IgD-negative memory B cell (primary cell): ENCODE data around the gene LOC128125822.
"Not testable (repeated sequence)": the region's sequence is repeated elsewhere in the genome, so short reads cannot be mapped to it uniquely, and the experiment has no call there.

Experiments
- H3K27ac Mint-ChIP-seq, 3 donors: one replicate each; pipeline ENCODE4 v1.8.0; 2020 to 2022; ENCODE audit warnings: mild to moderate bottlenecking in 3 of 3, mixed read lengths in 3 of 3, moderate library complexity in 1 of 3
- H3K27me3 Mint-ChIP-seq: one replicate; pipeline ENCODE4 v1.8.0; 2021; ENCODE audit warnings: mixed read lengths
- H3K36me3 Mint-ChIP-seq: one replicate; pipeline ENCODE4 v1.8.0; 2020; ENCODE audit warnings: mild to moderate bottlenecking, mixed read lengths
- H3K4me1 Mint-ChIP-seq, 3 donors: one replicate each; pipeline ENCODE4 v1.8.0; 2020 to 2022; ENCODE audit warnings: mixed read lengths in 3 of 3, mild to moderate bottlenecking in 1 of 3
- H3K4me3 Mint-ChIP-seq, 4 donors: one replicate each; pipeline ENCODE4 v1.8.0; 2020 to 2022; ENCODE audit warnings: mild to moderate bottlenecking in 4 of 4, mixed read lengths in 4 of 4, moderate library complexity in 3 of 4
- H3K9me3 Mint-ChIP-seq, 3 donors: one replicate each; pipeline ENCODE4 v1.8.0; 2020 to 2021; ENCODE audit warnings: mixed read lengths in 3 of 3, mild to moderate bottlenecking in 1 of 3

Gene LOC128125822

GRCh38 chr6:63584125-63584514 is 11.8 kb downstream of the LOC128125822 start:
- Mint-ChIP-seq H3K4me1 (peaks cover 0 to 4% (median 0%) of the 10 kb centered on the region in 3 donors), H3K9me3 (no peaks in the 10 kb centered on the region), H3K4me3 (no peak overlapping the region), H3K27me3 (no peaks in the 10 kb centered on the region), H3K27ac (no peak overlapping the region), H3K36me3 (peaks cover 10% of the 10 kb centered on the region)

GRCh38 chr6:63584566-63584965 is 12.3 kb downstream of the LOC128125822 start:
- Mint-ChIP-seq H3K4me3 (peak overlapping the region in 1 of 4 donors; percentile 72), H3K27me3 (no peaks in the 10 kb centered on the region), H3K9me3 (no peaks in the 10 kb centered on the region), H3K4me1 (peaks cover 0 to 4% (median 0%) of the 10 kb centered on the region in 3 donors), H3K36me3 (peaks cover 10% of the 10 kb centered on the region), H3K27ac (no peak overlapping the region)

- H3K4me3 Mint-ChIP-seq, H3K9me3 Mint-ChIP-seq, H3K36me3 Mint-ChIP-seq, H3K4me1 Mint-ChIP-seq, H3K27ac Mint-ChIP-seq, H3K27me3 Mint-ChIP-seq: not testable (repeated sequence)
Observed at GRCh38 chr6:63585652-63586051, 13.4 kb downstream of the LOC128125822 start.

GRCh38 chr6:63589952-63590411 is 17.7 kb downstream of the LOC128125822 start:
- no peaks in the 10 kb centered on the region for H3K4me1 Mint-ChIP-seq
- H3K4me3 Mint-ChIP-seq, result no peak overlapping the region
- H3K9me3 Mint-ChIP-seq, result no peaks in the 10 kb centered on the region
- peaks cover 2% of the 10 kb centered on the region for H3K36me3 Mint-ChIP-seq
- no peak overlapping the region for H3K27ac Mint-ChIP-seq
- no peaks in the 10 kb centered on the region for H3K27me3 Mint-ChIP-seq

GRCh38 chr6:63592886-63593285 is 20.6 kb downstream of the LOC128125822 start:
- Mint-ChIP-seq H3K4me3 (no peak overlapping the region), H3K36me3 (no peaks in the 10 kb centered on the region), H3K27me3 (no peaks in the 10 kb centered on the region), H3K27ac (no peak overlapping the region), H3K9me3 (no peaks in the 10 kb centered on the region), H3K4me1 (peaks cover 1 to 3% (median 3%) of the 10 kb centered on the region in 3 donors)

GRCh38 chr6:63597141-63598048 is 25.1 kb downstream of the LOC128125822 start:
- H3K36me3 Mint-ChIP-seq, result no peaks in the 10 kb centered on the region
- H3K4me3 Mint-ChIP-seq, result peak overlapping the region in 3 of 4 donors; percentile 33 to 94 (median 79)
- H3K27ac Mint-ChIP-seq, result peak overlapping the region in 1 of 3 donors; percentile 17
- no peaks in the 10 kb centered on the region for H3K27me3 Mint-ChIP-seq
- H3K4me1 Mint-ChIP-seq, result peaks cover 9 to 12% (median 12%) of the 10 kb centered on the region in 3 donors
- no peaks in the 10 kb centered on the region for H3K9me3 Mint-ChIP-seq

- H3K36me3 Mint-ChIP-seq, result no peaks in the 10 kb centered on the region
- H3K27me3 Mint-ChIP-seq, result no peaks in the 10 kb centered on the region
- peak overlapping the region in 1 of 3 donors; percentile 17 for H3K27ac Mint-ChIP-seq
- peak overlapping the region; percentile 33 to 94 (median 86) for H3K4me3 Mint-ChIP-seq
- H3K4me1 Mint-ChIP-seq, result peaks cover 9 to 12% (median 12%) of the 10 kb centered on the region in 3 donors
- H3K9me3 Mint-ChIP-seq, result no peaks in the 10 kb centered on the region
Observed at GRCh38 chr6:63598049-63599036, 26.1 kb downstream of the LOC128125822 start.

- no peak overlapping the region for H3K27ac Mint-ChIP-seq
Observed at GRCh38 chr6:63599243-63599642, 27.0 kb downstream of the LOC128125822 start.

GRCh38 chr6:63600136-63600535 is 27.9 kb downstream of the LOC128125822 start:
- no peak overlapping the region for H3K27ac Mint-ChIP-seq
- H3K9me3 Mint-ChIP-seq, result no peaks in the 10 kb centered on the region
- H3K36me3 Mint-ChIP-seq, result no peaks in the 10 kb centered on the region
- H3K4me3 Mint-ChIP-seq, result no peak overlapping the region
- H3K27me3 Mint-ChIP-seq, result no peaks in the 10 kb centered on the region
- H3K4me1 Mint-ChIP-seq, result peaks cover 9 to 12% (median 12%) of the 10 kb centered on the region in 3 donors

More at GRCh38 chr6:63599243-63599642, 27.0 kb downstream of the LOC128125822 start:
- Mint-ChIP-seq H3K27me3 (no peaks in the 10 kb centered on the region), H3K36me3 (no peaks in the 10 kb centered on the region), H3K9me3 (no peaks in the 10 kb centered on the region), H3K4me1 (peaks cover 9 to 12% (median 12%) of the 10 kb centered on the region in 3 donors), H3K4me3 (peak overlapping the region in 1 of 4 donors; percentile 33)

GRCh38 chr6:63609231-63609630 is 37.0 kb downstream of the LOC128125822 start:
- H3K9me3 Mint-ChIP-seq, result no peaks in the 10 kb centered on the region

GRCh38 chr6:63610944-63611343 is 38.7 kb downstream of the LOC128125822 start:
- H3K4me3 Mint-ChIP-seq, result no peak overlapping the region
- no peak overlapping the region for H3K27ac Mint-ChIP-seq
- H3K4me1 Mint-ChIP-seq, result peaks cover 0 to 2% (median 0%) of the 10 kb centered on the region in 3 donors
- no peaks in the 10 kb centered on the region for H3K27me3 Mint-ChIP-seq
- H3K9me3 Mint-ChIP-seq, result no peaks in the 10 kb centered on the region
- H3K36me3 Mint-ChIP-seq, result no peaks in the 10 kb centered on the region

More at GRCh38 chr6:63609231-63609630, 37.0 kb downstream of the LOC128125822 start:
- Mint-ChIP-seq H3K36me3 (no peaks in the 10 kb centered on the region), H3K27ac (no peak overlapping the region), H3K27me3 (no peaks in the 10 kb centered on the region), H3K4me3 (no peak overlapping the region), H3K4me1 (peaks cover 0 to 2% (median 0%) of the 10 kb centered on the region in 3 donors)

- Mint-ChIP-seq H3K9me3 (no peaks in the 10 kb centered on the region), H3K27ac (no peak overlapping the region), H3K4me1 (peaks cover 0 to 2% (median 0%) of the 10 kb centered on the region in 3 donors), H3K36me3 (no peaks in the 10 kb centered on the region), H3K27me3 (no peaks in the 10 kb centered on the region), H3K4me3 (no peak overlapping the region)
Observed at GRCh38 chr6:63611560-63611959, 39.3 kb downstream of the LOC128125822 start.

GRCh38 chr6:63615590-63615989 is 43.3 kb downstream of the LOC128125822 start:
- H3K9me3 Mint-ChIP-seq, result no peaks in the 10 kb centered on the region
- H3K27ac Mint-ChIP-seq, result no peak overlapping the region
- no peak overlapping the region for H3K4me3 Mint-ChIP-seq
- peaks cover 0 to 2% (median 0%) of the 10 kb centered on the region in 3 donors for H3K4me1 Mint-ChIP-seq
- no peaks in the 10 kb centered on the region for H3K36me3 Mint-ChIP-seq
- H3K27me3 Mint-ChIP-seq, result no peaks in the 10 kb centered on the region
